Body of pancreas (tissue), 4 donors: ENCODE data around the gene GALNT15.

Experiments
- POLR2A ChIP-seq, 3 donors: fragments of 450-650 bp; IDR thresholded peaks; one replicate each; pipeline ENCODE4 v1.6.1; 2016; ENCODE audit warnings: antibody characterized with exemption in 3 of 3, mild to moderate bottlenecking in 2 of 3
- TF ChIP-seq, protein P1 (sequence below), 7 experiments: fragments of 450-650 bp in 4 of 7; fragments of 200-600 bp in 3 of 7; sonication (generic) in 3 of 7; IDR thresholded peaks; one replicate each; pipeline ENCODE4 v1.5.1; 2016 to 2019; ENCODE audit warnings: antibody characterized with exemption in 7 of 7

DNA sequence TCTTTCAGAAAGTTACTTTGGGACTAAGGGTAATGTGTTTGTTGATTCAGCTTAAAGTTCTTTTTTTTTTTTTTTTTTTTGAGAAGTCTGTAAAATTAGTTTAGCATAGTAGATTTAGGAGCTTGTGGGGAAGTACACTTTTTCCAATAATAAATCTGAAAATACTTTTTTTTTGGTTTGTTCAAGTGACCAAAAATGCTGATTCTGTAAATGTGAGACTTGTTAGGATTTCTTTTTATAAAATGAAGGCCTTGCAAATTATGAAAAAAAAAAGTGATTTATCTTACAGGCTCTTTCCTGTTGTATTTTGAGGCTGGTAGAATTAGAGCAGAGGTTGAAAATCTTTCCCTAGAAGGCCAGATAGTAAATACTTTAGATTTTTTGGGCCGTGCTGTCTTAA, 98.1 kb downstream of the GALNT15 start:
- TF ChIP-seq, protein P1, sequence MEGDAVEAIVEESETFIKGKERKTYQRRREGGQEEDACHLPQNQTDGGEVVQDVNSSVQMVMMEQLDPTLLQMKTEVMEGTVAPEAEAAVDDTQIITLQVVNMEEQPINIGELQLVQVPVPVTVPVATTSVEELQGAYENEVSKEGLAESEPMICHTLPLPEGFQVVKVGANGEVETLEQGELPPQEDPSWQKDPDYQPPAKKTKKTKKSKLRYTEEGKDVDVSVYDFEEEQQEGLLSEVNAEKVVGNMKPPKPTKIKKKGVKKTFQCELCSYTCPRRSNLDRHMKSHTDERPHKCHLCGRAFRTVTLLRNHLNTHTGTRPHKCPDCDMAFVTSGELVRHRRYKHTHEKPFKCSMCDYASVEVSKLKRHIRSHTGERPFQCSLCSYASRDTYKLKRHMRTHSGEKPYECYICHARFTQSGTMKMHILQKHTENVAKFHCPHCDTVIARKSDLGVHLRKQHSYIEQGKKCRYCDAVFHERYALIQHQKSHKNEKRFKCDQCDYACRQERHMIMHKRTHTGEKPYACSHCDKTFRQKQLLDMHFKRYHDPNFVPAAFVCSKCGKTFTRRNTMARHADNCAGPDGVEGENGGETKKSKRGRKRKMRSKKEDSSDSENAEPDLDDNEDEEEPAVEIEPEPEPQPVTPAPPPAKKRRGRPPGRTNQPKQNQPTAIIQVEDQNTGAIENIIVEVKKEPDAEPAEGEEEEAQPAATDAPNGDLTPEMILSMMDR (IDR thresholded peaks at IDR 0.05) = no peak
- no peak for TF ChIP-seq POLR2A (IDR thresholded peaks at IDR 0.05)
